ENCODE data around the gene SERBP1.

SERBP1 gene

DNA sequence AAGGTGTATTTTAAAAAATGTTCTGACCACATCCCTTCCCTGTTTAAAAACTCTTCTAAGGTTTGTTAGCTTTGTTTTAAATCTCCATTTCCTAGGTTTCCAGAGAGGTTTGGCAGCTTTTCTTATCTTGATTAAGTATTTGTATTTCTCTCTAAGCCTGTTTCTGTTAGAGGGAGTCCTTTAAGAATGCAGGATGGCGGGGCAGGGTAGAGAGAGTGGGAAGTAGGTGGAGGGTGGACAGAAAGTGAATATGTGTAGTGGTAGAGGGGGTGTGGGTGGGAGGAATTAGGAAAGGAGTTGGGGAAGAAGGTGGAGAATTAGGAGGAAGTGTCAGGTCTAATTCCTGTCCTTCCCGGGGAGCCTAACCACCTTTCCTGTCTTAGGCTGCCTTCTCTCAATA lies 21.2 kb upstream of the SERBP1 start:
- no peaks in the 10 kb centered on the region for H3K4me1 ChIP-seq (ENCODE audit: control insufficient read depth, insufficient read depth, low read length)
- no peaks in the 10 kb centered on the region for H3K9me3 ChIP-seq (ENCODE audit: control insufficient read depth, insufficient read depth, low read depth, low read length)
- H3K36me3 ChIP-seq (ENCODE audit: control insufficient read depth in 2 of 2, insufficient read depth in 1 of 2, low read length in 2 of 2) = no peaks in the 10 kb centered on the region
- no peak overlapping the region for H3K27ac ChIP-seq (ENCODE audit: extremely low read depth, low read depth, low read length)
- ChIA-PET CTCF (no interaction called here), POLR2A (no interaction called here)
- no peak overlapping the region for H3K4me3 ChIP-seq (ENCODE audit: low read depth, low read length)
- TF ChIP-seq ZNF138 (tag by site-specific recombination; IDR thresholded peaks at IDR 0.05; ENCODE audit: borderline replicate concordance) (no peak), KLF8 (tag by site-specific recombination; IDR thresholded peaks at IDR 0.05) (no peak), ZFHX2 (tag by site-specific recombination; conservative IDR thresholded peaks at IDR 0.05) (peak; percentile 79), ZNF394 (tag by site-specific recombination; IDR thresholded peaks at IDR 0.05; ENCODE audit: borderline replicate concordance) (no peak), ZNF558 (tag by site-specific recombination; IDR thresholded peaks at IDR 0.05) (no peak), ZNF529 (tag by site-specific recombination; IDR thresholded peaks at IDR 0.05; ENCODE audit: insufficient replicate concordance) (no peak), TCF7L2 (IDR thresholded peaks at IDR 0.05; ENCODE audit: borderline replicate concordance, low read depth, low read length) (no peak), GLIS1 (tag by site-specific recombination; IDR thresholded peaks at IDR 0.05) (no peak), ZNF404 (tag by site-specific recombination; IDR thresholded peaks at IDR 0.05) (no peak), PRDM1 (tag by site-specific recombination; IDR thresholded peaks at IDR 0.05) (peak; percentile 44; the same call in 1 of the 2 replicates), EGR2 (tag by site-specific recombination; IDR thresholded peaks at IDR 0.05; ENCODE audit: low read depth) (peak; percentile 89), OSR2 (tag by site-specific recombination; IDR thresholded peaks at IDR 0.05) (no peak), BCL11B (tag by site-specific recombination; IDR thresholded peaks at IDR 0.05; ENCODE audit: low read depth) (no peak), ZXDB (tag by site-specific recombination; IDR thresholded peaks at IDR 0.05) (no peak), TRIM28 (IDR thresholded peaks at IDR 0.05; ENCODE audit: borderline replicate concordance, low read length) (no peak), OVOL3 (tag by site-specific recombination; IDR thresholded peaks at IDR 0.05) (no peak), ZNF416 (tag by site-specific recombination; IDR thresholded peaks at IDR 0.05) (no peak), ZNF37A (tag by site-specific recombination; IDR thresholded peaks at IDR 0.05) (no peak), ZNF184 (tag by site-specific recombination; IDR thresholded peaks at IDR 0.05) (no peak), ZNF311 (tag by site-specific recombination; IDR thresholded peaks at IDR 0.05; ENCODE audit: borderline replicate concordance) (no peak)
- TF ChIP-seq, protein P1, sequence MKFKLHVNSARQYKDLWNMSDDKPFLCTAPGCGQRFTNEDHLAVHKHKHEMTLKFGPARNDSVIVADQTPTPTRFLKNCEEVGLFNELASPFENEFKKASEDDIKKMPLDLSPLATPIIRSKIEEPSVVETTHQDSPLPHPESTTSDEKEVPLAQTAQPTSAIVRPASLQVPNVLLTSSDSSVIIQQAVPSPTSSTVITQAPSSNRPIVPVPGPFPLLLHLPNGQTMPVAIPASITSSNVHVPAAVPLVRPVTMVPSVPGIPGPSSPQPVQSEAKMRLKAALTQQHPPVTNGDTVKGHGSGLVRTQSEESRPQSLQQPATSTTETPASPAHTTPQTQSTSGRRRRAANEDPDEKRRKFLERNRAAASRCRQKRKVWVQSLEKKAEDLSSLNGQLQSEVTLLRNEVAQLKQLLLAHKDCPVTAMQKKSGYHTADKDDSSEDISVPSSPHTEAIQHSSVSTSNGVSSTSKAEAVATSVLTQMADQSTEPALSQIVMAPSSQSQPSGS (tag by site-specific recombination; IDR thresholded peaks at IDR 0.05; ENCODE audit: low read depth) = no peak
- TF ChIP-seq, protein P2, sequence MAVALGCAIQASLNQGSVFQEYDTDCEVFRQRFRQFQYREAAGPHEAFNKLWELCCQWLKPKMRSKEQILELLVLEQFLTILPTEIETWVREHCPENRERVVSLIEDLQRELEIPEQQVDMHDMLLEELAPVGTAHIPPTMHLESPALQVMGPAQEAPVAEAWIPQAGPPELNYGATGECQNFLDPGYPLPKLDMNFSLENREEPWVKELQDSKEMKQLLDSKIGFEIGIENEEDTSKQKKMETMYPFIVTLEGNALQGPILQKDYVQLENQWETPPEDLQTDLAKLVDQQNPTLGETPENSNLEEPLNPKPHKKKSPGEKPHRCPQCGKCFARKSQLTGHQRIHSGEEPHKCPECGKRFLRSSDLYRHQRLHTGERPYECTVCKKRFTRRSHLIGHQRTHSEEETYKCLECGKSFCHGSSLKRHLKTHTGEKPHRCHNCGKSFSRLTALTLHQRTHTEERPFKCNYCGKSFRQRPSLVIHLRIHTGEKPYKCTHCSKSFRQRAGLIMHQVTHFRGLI (tag by site-specific recombination; IDR thresholded peaks at IDR 0.05) = no peak
- TF ChIP-seq, protein P3, sequence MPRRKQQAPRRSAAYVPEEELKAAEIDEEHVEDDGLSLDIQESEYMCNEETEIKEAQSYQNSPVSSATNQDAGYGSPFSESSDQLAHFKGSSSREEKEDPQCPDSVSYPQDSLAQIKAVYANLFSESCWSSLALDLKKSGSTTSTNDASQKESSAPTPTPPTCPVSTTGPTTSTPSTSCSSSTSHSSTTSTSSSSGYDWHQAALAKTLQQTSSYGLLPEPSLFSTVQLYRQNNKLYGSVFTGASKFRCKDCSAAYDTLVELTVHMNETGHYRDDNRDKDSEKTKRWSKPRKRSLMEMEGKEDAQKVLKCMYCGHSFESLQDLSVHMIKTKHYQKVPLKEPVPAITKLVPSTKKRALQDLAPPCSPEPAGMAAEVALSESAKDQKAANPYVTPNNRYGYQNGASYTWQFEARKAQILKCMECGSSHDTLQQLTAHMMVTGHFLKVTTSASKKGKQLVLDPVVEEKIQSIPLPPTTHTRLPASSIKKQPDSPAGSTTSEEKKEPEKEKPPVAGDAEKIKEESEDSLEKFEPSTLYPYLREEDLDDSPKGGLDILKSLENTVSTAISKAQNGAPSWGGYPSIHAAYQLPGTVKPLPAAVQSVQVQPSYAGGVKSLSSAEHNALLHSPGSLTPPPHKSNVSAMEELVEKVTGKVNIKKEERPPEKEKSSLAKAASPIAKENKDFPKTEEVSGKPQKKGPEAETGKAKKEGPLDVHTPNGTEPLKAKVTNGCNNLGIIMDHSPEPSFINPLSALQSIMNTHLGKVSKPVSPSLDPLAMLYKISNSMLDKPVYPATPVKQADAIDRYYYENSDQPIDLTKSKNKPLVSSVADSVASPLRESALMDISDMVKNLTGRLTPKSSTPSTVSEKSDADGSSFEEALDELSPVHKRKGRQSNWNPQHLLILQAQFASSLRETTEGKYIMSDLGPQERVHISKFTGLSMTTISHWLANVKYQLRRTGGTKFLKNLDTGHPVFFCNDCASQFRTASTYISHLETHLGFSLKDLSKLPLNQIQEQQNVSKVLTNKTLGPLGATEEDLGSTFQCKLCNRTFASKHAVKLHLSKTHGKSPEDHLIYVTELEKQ (tag by site-specific recombination; IDR thresholded peaks at IDR 0.05; ENCODE audit: borderline replicate concordance) = no peak
- TF ChIP-seq, protein P4, sequence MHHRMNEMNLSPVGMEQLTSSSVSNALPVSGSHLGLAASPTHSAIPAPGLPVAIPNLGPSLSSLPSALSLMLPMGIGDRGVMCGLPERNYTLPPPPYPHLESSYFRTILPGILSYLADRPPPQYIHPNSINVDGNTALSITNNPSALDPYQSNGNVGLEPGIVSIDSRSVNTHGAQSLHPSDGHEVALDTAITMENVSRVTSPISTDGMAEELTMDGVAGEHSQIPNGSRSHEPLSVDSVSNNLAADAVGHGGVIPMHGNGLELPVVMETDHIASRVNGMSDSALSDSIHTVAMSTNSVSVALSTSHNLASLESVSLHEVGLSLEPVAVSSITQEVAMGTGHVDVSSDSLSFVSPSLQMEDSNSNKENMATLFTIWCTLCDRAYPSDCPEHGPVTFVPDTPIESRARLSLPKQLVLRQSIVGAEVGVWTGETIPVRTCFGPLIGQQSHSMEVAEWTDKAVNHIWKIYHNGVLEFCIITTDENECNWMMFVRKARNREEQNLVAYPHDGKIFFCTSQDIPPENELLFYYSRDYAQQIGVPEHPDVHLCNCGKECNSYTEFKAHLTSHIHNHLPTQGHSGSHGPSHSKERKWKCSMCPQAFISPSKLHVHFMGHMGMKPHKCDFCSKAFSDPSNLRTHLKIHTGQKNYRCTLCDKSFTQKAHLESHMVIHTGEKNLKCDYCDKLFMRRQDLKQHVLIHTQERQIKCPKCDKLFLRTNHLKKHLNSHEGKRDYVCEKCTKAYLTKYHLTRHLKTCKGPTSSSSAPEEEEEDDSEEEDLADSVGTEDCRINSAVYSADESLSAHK (tag by site-specific recombination; IDR thresholded peaks at IDR 0.05) = no peak
- TF ChIP-seq, protein P5, sequence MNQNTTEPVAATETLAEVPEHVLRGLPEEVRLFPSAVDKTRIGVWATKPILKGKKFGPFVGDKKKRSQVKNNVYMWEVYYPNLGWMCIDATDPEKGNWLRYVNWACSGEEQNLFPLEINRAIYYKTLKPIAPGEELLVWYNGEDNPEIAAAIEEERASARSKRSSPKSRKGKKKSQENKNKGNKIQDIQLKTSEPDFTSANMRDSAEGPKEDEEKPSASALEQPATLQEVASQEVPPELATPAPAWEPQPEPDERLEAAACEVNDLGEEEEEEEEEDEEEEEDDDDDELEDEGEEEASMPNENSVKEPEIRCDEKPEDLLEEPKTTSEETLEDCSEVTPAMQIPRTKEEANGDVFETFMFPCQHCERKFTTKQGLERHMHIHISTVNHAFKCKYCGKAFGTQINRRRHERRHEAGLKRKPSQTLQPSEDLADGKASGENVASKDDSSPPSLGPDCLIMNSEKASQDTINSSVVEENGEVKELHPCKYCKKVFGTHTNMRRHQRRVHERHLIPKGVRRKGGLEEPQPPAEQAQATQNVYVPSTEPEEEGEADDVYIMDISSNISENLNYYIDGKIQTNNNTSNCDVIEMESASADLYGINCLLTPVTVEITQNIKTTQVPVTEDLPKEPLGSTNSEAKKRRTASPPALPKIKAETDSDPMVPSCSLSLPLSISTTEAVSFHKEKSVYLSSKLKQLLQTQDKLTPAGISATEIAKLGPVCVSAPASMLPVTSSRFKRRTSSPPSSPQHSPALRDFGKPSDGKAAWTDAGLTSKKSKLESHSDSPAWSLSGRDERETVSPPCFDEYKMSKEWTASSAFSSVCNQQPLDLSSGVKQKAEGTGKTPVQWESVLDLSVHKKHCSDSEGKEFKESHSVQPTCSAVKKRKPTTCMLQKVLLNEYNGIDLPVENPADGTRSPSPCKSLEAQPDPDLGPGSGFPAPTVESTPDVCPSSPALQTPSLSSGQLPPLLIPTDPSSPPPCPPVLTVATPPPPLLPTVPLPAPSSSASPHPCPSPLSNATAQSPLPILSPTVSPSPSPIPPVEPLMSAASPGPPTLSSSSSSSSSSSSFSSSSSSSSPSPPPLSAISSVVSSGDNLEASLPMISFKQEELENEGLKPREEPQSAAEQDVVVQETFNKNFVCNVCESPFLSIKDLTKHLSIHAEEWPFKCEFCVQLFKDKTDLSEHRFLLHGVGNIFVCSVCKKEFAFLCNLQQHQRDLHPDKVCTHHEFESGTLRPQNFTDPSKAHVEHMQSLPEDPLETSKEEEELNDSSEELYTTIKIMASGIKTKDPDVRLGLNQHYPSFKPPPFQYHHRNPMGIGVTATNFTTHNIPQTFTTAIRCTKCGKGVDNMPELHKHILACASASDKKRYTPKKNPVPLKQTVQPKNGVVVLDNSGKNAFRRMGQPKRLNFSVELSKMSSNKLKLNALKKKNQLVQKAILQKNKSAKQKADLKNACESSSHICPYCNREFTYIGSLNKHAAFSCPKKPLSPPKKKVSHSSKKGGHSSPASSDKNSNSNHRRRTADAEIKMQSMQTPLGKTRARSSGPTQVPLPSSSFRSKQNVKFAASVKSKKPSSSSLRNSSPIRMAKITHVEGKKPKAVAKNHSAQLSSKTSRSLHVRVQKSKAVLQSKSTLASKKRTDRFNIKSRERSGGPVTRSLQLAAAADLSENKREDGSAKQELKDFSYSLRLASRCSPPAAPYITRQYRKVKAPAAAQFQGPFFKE (tag by site-specific recombination; IDR thresholded peaks at IDR 0.05; ENCODE audit: borderline replicate concordance) = no peak
